B cell (primary cell): ENCODE measurements around the gene PARP12.

Experiments used
- CTCF ChIP-seq: fragments of 200-600 bp; IDR thresholded peaks from one replicate; pipeline ENCODE4 v1.8.0; 2022; ENCODE audit warnings: antibody characterized with exemption, mild to moderate bottlenecking
- EZH2 ChIP-seq: IDR thresholded peaks from 2 replicates; pipeline ENCODE4 v1.6.1; 2012; ENCODE audit warnings: borderline replicate concordance, low read depth, mild to moderate bottlenecking, moderate library complexity, low read length; ENCODE audit not compliant: insufficient read depth, poor library complexity, severe bottlenecking

GRCh38 chr7:140023728-140024127 is 39.0 kb downstream of the PARP12 start:
- TF ChIP-seq EZH2 (no peak), CTCF (no peak)
